GM19463 (cell line): ENCODE measurements around the gene SP2.
A peak's percentile ranks its signal among the peaks of the same experiment; 100 is the strongest.

Experiments
- ATAC-seq: cut with Tn5 transposase; IDR thresholded peaks from one replicate; pipeline ENCODE4 v1.9.1; 2021; ENCODE audit warnings: mild to moderate bottlenecking, moderate library complexity; ENCODE audit not compliant: unreplicated experiment

The SP2 gene

DNA sequence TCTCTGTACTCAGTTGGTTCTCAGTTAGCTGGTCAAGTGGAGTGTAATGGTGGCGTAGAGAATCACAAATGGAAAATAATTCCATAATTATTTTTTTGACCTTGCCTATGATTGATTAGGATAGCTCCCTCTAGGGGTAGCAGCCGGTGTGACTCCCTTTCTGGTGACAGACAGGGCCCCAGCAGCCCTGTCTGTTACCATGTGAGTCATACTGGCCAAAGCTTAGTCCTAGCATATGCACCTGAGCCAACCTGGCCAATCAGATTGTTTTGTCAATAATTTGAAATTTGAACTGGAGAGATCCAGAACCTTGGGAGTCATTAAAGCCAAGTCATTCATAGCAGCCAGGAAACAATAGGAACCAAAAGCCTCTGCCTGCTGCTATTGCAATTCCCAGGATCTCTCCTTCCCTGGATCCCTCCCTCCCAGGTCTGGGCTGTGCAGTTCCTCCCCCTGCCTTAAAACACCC lies 50.9 kb downstream of the SP2 start:
- no peak for ATAC-seq

DNA sequence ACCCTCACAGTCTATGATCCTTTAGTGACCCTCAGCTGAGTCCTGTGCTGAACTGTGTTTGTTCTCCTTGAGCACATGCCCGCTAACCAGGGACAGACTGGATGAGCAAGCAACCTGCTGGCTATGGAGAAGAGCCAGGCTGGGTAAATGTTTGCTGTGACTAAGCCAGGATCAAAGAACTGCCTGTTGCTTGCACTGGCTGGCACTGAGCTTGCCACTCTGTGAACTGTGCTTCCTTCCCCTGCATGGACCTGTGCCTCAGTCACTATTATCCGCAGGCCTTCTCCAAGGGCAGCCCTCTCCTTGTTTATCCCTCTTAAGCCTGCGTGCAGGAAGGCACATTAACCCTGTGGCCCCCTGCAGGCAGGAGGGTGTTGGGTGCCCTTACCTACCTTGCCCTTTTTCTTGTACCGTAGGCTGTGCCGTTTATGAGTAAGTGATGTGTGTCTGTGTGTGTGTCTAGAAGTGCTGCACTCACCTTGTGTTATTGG lies 52.7 kb downstream of the SP2 start:
- no peak for ATAC-seq

DNA sequence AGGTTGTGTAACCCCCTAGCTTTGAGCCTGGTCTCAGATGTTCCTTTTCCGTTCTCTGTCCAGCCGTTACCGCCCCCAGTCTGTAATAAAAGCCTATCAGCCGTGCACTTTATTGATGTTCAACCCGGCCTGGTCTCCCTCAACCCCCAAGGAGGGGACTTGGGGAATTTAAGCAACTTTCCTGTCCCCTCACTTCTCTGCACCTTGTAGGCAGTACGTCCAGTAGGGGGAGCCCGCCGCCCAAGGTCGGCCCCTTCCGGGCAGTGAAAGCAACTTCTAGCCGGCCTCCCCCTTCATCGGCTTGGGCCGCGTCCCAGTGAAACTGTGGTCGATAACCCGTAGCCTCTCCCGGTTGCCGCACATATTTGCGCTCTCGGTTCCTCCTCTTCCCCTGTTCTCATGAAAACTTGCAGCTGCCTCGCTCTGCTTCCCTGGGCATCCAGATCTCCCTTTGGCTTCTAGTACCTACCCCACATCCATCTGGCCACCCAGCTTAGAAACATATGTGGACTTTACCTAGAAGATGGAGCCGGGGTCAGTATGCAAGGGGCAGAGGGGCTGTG lies 53.2 kb downstream of the SP2 start:
- ATAC-seq = peak; percentile 67

DNA sequence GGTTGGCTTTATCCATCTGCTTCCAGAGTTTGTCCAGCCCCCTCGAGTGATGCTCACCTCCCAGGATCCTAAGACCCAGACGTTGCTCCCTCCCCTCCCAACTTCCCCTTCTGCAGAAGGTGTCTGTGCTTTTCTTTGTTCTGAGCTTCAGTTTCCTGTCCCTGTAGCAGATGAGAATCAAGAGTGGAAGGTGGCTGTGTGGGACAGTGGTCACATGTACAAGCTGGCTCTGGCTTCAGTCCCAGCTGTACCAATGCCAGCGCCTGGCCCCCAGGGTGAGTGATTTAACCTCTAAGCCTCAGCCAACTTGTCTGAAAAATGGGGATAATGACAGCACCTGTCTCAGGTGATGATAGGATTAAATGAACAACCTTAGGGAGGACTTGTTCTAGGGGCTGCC lies 53.9 kb downstream of the SP2 start:
- ATAC-seq = peak; percentile 18

DNA sequence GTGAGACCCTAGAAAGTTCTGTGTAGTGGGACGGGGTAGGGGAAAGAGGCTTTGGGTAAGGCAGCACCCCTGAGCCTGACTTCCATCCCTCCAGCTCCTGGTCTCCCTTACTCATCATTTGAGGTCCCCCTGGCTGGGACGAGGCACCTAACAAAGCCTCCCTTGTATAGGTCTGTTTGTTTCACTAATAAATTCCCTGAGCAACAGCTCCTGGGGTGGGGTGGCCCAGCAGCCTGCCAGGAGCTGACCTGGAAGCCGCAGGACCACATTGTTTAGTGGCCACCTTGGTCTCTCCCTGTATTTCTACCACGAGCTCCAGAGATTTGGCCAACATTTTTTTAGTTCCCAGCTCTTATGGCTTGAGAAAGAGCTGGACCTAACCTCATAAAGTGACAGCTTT lies 54.4 kb downstream of the SP2 start:
- no peak for ATAC-seq

DNA sequence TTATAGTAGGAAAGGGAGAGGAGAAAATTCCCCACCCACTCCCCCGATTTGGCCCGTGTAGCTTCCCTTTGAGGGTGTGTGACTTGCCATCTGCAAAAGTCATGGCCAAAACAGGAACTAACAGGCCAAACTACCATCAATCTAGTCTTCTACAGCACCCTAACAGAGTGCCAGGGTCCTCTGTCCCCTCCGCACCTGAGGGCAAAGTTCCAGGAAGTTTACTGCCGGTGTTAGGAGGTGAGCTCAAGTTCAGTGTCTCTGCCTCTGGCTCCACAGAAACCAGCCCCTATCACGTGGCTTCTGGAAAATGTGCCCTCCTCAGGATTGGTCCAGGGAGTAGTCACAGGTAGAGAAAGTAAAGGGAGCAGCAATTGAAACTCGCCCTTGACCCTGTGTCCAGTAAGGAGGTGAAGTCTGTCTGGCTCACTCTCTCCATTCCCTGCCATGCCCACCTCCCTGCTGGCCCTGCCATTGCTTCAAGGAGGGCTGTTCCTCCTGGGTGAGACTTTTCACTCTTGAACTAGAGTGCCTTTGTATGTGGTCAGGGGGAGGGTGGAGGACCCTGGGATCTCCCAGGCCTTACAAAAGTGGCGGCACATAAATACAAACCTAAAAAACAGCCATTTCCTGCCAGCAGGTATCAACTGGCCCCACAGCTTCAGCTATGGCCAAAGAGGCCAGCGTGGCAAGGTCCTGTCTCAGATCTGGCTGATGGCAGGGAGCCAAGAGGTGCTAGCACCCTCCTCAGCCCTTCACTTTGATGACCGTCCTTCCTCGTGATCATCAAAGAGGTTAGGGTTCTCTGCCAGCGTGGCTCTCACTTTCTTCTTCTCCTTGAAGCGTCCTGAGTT lies 56.4 kb downstream of the SP2 start:
- ATAC-seq = no peak

DNA sequence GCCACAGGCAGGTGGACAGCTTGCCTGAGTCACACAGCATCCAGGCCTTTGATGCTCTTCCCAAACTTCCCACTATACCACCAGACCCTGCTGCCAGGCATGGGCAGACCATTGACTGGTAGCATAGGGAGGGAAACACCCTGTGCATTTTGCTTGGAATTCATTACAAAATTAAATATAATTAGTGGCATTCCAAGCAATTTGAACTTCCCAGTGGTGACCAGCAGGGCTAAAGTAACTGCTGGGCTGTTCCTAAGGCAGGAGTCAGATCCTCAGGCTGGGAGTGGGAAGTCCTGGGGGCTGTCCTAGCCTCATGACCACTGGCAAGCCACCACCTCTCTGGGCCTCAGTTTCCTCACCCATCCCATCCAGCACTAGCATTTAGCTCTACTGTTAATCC lies 57.9 kb downstream of the SP2 start:
- no peak for ATAC-seq

DNA sequence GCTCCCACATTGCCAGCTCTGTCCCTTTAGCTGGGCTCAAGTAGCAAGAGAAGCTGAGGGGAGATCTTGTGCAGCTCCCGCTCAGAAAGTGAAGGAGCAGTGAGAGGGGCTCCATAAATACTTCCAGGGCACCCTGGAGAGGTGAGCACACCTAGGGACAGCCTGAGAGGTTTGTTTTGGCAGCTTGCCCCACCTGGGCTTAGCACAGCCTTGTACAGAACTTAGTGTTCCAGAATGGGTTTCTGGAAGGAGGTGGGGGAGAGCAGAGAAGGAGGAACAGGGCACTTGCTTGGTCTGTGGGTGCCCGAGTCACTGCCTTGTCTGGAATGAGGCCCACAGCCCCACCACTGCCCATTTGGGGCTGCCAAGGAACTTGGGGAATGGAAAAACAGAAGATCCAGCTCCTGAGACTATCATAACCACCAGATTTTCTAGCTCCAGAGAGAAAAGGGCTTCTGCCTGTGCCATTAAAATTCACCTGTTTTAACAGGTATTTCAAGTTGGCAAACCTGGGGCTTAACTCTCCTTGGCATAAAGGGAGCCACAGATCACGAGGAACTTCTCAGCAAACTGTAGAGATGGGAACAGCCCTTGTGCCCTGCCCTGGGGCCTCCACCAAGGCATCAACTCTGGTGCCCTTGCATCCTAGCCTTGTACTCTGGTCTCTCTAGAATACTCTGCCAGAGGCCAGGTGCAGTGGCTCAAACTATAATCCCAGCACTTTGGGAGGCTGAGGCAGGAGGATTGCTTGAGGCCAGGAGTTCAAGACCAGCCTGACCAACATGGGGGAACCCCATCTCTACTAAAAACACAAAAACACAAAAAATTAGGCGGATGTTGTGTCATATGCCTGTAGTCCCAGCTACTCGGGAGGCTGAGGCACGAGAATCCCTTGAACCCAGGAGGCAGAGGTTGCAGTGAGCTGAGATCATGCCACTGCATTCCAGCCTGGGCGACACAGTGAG lies 59.7 kb downstream of the SP2 start:
- ATAC-seq = no peak

DNA sequence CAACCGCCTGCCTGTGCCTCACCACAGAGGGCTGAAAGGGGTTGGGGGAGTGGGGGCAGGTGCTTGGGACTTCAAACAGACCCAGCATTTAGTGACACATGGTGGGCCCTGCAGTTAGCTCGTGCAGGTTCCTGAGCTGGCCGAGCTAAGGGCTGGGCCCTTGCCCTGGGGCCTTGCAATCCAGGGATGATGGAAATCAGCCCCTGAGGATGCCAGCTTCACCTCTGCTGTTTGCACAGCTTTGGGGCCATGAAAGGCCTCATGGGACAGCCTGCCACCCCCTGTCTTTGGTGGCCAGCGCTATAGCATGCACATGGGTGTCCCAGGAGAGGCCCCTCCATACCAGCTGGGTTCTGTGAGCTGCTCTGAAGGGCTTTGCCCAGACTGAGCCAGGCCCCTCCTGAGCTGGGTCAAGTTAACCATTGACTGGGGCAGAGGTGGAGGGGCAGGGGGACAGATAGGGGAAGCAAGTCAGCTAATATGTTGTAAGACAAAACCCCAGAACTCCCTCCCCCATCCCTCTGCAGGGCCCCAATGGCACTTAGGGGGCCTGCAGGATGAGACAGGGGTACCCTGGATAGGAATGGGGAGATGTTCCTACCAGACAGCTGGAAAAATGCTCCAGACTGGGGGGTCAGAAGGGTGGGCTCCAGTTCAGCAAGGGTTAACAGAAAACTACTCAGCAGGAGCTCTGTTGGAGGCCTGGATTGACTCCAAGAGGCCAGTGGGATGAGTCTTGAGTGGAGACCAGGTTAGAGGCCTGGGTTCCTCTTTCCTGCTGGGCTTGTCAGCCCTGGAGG lies 61.0 kb downstream of the SP2 start:
- ATAC-seq = no peak

DNA sequence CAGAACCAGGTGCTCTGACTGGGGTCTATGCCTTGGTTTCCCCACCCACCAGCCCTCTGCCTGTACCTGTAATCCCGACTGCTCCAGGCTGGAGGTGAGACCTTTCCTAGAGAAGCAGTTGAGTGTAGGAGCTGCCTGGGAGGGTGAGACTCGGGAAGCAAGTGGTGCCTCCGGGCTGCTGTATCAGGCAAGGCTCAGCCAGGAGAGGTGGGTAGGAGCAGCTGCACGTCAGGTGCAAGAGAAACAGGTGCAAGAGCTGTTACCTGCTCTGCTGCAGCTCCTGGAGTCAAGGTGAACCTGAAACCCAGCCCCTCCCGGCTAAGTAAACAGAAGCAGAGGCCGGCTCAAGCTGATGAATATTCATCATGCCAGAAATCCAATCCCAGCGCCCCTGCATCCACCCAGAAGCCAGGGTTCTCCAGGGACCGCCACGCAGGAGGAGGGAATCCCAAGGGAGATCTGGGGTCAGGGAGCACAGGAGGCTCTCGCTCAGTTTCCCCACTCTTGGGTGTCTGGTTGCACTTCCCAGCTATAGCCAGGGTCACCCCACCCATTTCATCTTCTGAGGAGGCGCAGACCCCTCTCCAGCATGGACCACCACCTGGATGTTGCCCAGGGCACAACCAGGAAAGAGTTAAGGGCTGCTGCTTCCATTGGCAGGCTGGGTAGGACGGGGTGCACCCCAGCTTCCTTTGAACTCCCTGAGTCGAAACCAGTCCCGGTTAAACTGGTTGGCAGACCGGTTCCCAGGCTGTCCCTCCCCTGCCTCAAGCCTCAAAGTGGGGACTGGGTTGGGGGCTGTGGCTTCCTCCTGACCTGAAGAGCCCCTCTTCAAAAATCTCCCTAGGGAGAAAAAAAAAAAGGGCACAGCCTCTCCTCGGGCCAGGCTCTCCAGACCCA lies 61.8 kb downstream of the SP2 start, which contains the start of gene PRR15L:
Gene PRR15L (minus strand): TSS at position 293 of the 900 bp plus-strand sequence. CDS start 4,649 bp downstream, outside the sequence.
- ATAC-seq = no peak

DNA sequence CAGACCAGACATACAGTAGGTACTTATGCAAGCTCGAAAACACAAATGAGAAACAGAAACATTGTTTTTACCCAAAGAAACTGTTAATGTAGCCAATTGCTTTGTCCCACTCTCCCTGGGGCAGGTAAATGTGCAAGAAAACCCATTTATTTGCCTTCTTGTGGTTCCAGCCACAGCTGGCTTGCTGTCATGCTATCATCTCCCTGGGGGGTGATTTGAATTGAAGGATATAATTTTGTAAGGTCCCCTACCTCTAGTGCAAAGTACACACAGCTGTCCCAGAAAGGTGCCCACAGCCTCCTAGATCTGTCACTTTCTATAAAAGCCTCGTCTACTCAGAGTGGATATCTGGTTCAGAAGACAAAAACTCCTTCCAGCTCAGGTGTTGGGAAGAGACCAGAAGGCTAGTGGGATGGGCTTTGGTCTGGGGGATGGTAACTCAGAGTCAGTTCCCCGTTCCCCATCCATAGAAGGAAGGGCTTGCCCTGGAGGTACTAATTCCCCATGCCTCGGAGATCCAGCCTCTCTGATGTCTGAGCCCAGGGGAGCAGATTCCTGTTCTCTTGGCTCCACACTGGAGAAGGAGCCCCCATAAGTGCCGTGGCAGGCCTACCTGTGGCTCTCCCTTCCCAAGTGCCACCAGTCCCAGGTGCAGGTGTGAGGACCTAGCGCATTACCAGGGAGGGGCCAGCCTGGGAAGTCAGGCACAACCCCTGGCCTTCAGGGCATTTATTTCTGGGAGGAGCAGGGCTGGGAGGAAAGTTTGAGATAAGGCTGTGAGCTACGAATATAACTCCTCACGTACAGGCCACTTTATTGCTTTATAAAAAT lies 64.0 kb downstream of the SP2 start:
- ATAC-seq = no peak

DNA sequence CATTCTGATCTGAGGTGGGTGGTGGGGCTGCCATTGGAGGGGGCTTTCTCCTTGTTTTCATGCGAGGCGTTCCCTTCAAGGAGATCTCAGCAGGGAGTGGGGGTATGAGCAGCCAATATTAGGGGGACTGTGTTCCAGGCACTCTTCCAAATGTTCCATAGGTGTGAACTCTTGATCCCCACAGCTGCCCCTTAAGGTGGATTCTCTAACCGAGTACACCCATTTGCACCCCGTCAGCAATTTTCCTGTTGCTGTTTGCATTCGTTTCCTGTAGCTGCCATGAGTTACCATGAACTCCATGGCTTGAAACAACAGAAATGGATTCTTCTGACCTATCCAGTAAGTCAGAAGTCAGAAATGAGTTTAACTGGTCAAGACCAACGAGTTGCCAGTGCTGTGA lies 65.4 kb downstream of the SP2 start:
- no peak for ATAC-seq

DNA sequence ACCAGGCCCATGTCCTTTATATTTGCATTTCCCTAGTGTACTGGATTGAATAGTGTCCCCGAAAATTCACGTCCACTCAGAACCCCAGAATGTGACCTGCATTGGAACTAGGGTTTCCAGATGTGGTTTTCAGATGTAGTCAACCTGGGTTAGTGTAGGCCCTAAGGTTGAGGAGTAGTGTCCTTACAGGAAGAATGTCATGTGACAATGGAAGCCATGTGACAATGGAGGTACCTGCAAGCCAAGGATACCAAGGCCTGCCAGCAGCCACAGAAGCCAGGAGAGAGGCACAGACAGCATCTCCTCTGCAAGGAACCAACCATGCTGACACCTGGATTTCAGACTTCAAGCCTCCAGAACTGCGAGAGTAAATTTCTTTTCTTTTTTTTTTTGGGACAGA lies 66.9 kb downstream of the SP2 start:
- no peak for ATAC-seq

DNA sequence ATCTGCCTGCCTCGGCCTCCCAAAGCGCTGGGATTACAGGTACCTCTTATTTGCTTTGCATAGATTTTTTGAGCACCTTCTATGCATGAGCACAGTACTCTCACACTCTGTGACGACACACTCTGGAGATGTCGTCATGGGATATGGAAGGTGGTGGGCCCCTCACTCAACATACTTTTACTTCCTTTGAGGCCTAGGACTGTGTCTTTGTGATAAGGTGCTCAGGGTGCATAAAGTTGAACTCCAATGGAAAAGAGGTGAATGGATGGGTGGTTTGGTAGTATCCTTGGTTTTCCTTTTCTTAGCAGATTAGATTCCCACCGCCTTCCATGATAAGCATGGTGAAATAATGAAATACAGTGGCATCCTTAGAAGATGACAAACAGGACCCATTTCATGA lies 68.8 kb downstream of the SP2 start:
- ATAC-seq = no peak

DNA sequence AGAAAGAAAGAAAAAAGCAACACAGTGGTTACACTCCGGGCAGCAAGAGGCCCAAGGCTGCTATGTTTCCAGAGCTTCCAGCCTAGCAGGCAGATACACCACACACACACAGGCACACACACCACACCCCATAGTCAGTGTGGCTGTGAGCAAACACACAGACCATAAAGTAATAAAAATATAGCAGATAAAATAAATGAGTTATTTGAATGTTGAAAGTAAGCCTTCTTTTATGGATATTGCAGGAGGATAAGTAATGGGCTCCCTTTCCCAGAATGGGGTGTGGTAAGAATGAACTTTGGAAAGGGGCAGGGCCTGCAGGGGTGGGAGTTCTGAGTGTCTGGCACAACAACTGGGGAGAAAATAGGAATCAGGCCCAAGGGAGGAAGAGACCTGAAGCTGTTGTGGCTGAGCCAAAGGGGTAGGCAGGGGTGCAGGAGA lies 70.1 kb downstream of the SP2 start:
- no peak for ATAC-seq

DNA sequence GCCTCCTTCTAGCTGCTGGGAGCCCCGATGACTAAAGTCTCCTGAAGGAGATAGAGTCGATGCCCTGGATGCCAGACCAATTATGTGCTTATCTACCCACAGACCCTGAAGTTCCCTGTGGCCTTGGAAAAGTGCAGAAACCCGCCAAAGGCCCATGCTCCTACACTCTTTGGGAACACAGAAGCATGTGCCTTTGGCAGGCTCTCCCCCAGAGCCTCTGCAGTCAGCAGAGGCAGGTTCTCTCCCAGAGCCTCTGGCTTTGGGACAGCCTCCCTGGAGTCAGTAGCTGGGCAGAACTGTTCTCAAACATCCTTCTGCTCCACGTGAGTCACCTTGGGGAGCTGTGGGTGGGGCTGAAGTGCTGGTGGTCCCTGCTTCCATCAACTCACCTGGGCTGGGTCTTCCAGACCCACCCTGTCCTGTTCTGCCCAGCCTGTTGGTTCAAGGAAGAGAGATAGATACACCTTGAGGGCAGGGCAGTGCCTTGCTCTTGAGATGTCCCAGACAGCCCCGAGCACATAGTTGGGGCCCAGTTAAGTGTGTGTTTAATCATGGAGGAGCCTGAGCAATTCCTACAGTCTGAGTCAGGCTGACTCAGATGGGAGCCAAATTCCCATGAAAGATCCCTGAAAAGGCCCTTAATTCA lies 71.7 kb downstream of the SP2 start:
- ATAC-seq = no peak

DNA sequence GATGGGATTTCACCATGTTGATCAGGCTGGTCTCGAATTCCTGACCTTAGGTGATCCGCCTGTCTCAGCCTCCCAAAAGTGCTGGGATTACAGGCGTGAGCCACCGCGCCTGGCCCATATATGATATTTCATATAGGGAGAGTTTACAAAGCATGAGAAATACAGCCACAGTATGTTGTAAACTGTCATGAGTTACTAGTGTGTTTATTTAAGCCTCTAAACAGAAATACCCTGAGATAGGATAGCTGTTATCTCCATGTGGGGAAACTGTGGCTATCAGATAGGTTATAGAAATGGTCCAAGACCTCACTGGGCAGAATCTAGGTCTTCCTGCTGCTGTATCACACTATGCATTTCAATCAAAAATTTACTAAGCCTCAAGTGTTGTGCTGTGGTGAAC lies 72.8 kb downstream of the SP2 start:
- ATAC-seq = no peak
